AG09319 (cell line): ENCODE data around the gene ST8SIA4.

ENCODE experiments used
- DNase-seq: peaks from one replicate; pipeline ENCODE4 v3.0.0-alpha.2; 2010; ENCODE audit warnings: low read depth; ENCODE audit errors: extremely low read depth
- CTCF ChIP-seq: IDR thresholded peaks from 2 replicates; pipeline ENCODE4 v1.5.1; 2011; ENCODE audit warnings: low read depth, mild to moderate bottlenecking, inconsistent platforms, low read length, moderate library complexity

ST8SIA4 gene

GRCh38 chr5:100757618-100758017 is 145.5 kb downstream of the ST8SIA4 start:
- no peak for DNase-seq
- no peak for TF ChIP-seq CTCF
